Measurements from ENCODE around the gene ARHGAP45.
A peak's percentile ranks its signal among the peaks of the same experiment; 100 is the strongest.
"Not testable (repeated sequence)": the region's sequence is repeated elsewhere in the genome, so short reads cannot be mapped to it uniquely, and the experiment has no call there.

Gene ARHGAP45

GRCh38 chr19:1117654-1118053 lies 50.7 kb downstream of the ARHGAP45 start:
- DNase-seq, result no peak

GRCh38 chr19:1118999-1119398 lies 52.0 kb downstream of the ARHGAP45 start:
- DNase-seq, result no peak

GRCh38 chr19:1119475-1120217 lies 52.7 kb downstream of the ARHGAP45 start:
- no peak for DNase-seq

- no peak for DNase-seq
These were observed 54.4 kb downstream of the ARHGAP45 start for GRCh38 chr19:1121395-1121794.

- DNase-seq, result no peak
These were observed 55.3 kb downstream of the ARHGAP45 start for GRCh38 chr19:1122021-1122971.

- DNase-seq, result no peak
These were observed 56.0 kb downstream of the ARHGAP45 start for GRCh38 chr19:1122972-1123363.

- no peak for DNase-seq
These were observed 56.4 kb downstream of the ARHGAP45 start for GRCh38 chr19:1123381-1123780.

GRCh38 chr19:1123885-1124677 lies 57.1 kb downstream of the ARHGAP45 start:
- no peak for DNase-seq

- DNase-seq, result no peak
These were observed 58.9 kb downstream of the ARHGAP45 start for GRCh38 chr19:1125601-1126467.

- DNase-seq, result no peak
These were observed 60.2 kb downstream of the ARHGAP45 start for GRCh38 chr19:1126984-1127760.

GRCh38 chr19:1128106-1128505 lies 61.1 kb downstream of the ARHGAP45 start:
- DNase-seq, result no peak

- not testable (repeated sequence) for DNase-seq
These were observed 62.1 kb downstream of the ARHGAP45 start for GRCh38 chr19:1129084-1129483.

GRCh38 chr19:1129535-1129934 lies 62.6 kb downstream of the ARHGAP45 start:
- no peak for DNase-seq

GRCh38 chr19:1130771-1131717 lies 64.1 kb downstream of the ARHGAP45 start:
- no peak for DNase-seq

- peak; percentile 68 for DNase-seq
These were observed 65.0 kb downstream of the ARHGAP45 start for GRCh38 chr19:1131718-1132551.

- DNase-seq, result peak; percentile 56
These were observed 65.8 kb downstream of the ARHGAP45 start for GRCh38 chr19:1132552-1133383.

- peak; percentile 14 for DNase-seq
These were observed 66.5 kb downstream of the ARHGAP45 start for GRCh38 chr19:1133471-1133929.

- DNase-seq, result no peak
These were observed 67.5 kb downstream of the ARHGAP45 start for GRCh38 chr19:1134431-1134830.
